ENCODE data around the gene CDPF1.

The CDPF1 gene

DNA sequence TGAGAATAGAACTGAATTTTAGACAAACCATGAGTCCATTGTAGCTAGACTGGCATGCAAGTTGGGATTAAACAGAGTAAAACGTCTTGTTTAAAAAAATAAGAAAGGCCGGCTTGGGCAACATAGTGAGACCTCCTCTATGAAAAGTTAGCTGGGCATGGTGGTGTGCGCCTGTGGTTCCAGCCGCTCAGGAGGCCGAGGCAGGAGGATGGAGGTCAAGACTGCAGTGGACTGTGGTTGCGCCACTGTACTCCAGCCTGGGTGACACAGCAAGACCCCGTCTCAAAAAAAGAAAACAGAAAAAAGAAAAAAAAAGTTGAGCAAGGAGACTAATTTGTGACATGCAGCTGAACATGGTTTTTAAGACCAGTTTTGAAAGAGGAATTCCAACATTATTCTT lies 23.5 kb downstream of the CDPF1 start:
- H3K36me3 ChIP-seq (ENCODE audit: insufficient read depth, low read length), result no peaks in the 10 kb centered on the region
- H3K27ac ChIP-seq, result no peak overlapping the region
- H3K4me3 ChIP-seq, result no peak overlapping the region
- H3K9me3 ChIP-seq (ENCODE audit: low read depth, low read length), result no peaks in the 10 kb centered on the region
- no peak for DNase-seq (ENCODE audit: low read depth, low spot score)
- no peak overlapping the region for H3K9ac ChIP-seq (ENCODE audit: insufficient read length)
- TF ChIP-seq POLR2AphosphoS5 (IDR thresholded peaks at IDR 0.05; ENCODE audit: borderline replicate concordance, low read depth, low read length) (no peak), EZH2 (IDR thresholded peaks at IDR 0.05) (no peak), FOXP2 (optimal IDR thresholded peaks at IDR 0.05; ENCODE audit: control extremely low read depth, extremely low read length, insufficient read depth) (no peak)

DNA sequence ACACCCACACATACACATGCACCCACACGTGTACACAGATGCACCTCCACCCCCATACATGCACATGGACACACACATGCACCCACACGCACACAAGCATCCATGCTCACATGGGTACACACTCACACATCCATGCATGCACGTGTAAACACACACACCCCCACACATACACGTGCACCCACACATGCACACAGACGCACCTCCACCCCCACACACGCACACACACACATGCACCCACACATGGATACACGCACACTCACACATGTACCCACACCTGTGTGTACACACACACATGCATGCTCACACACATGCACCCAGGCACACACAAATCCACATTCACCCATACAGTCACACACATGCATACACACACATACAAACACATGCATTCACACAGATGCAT lies 24.5 kb downstream of the CDPF1 start:
- Histone ChIP-seq H3K36me3 (ENCODE audit: insufficient read depth, low read length) (no peaks in the 10 kb centered on the region), H3K27ac (no peak overlapping the region), H3K9me3 (ENCODE audit: low read depth, low read length) (no peaks in the 10 kb centered on the region), H3K9ac (ENCODE audit: insufficient read length) (no peak overlapping the region), H3K4me3 (no peak overlapping the region)
- no peak for DNase-seq (ENCODE audit: low read depth, low spot score)
- TF ChIP-seq FOXP2 (optimal IDR thresholded peaks at IDR 0.05; ENCODE audit: control extremely low read depth, extremely low read length, insufficient read depth), result no peak
- no peak for TF ChIP-seq POLR2AphosphoS5 (IDR thresholded peaks at IDR 0.05; ENCODE audit: borderline replicate concordance, low read depth, low read length)
- TF ChIP-seq EZH2 (IDR thresholded peaks at IDR 0.05), result no peak

DNA sequence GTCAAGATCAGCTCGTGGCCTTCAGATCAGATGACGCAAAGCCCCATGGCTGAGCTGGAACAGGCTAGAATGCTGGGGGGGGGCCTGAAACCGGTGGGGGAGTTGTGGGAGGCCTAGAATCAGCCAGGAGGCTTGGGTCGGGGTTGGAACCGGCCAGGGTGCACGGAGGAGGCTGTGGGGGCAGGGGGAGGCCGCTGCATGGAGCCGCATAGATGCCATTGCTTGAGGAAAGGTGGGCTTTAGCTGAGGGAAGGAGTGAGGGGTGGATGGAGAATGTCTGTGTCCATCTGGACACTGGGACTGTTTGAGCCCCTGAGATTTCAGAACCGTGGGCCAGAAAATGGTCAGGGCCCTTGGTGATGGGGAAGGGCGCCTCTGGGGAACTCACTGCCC lies 25.2 kb downstream of the CDPF1 start:
- Histone ChIP-seq H3K9me3 (ENCODE audit: low read depth, low read length) (no peaks in the 10 kb centered on the region), H3K27ac (no peak overlapping the region), H3K36me3 (ENCODE audit: insufficient read depth, low read length) (no peaks in the 10 kb centered on the region), H3K9ac (ENCODE audit: insufficient read length) (no peak overlapping the region), H3K4me3 (no peak overlapping the region)
- DNase-seq (ENCODE audit: low read depth, low spot score), result no peak
- TF ChIP-seq POLR2AphosphoS5 (IDR thresholded peaks at IDR 0.05; ENCODE audit: borderline replicate concordance, low read depth, low read length), result no peak
- TF ChIP-seq EZH2 (IDR thresholded peaks at IDR 0.05), result no peak
- TF ChIP-seq FOXP2 (optimal IDR thresholded peaks at IDR 0.05; ENCODE audit: control extremely low read depth, extremely low read length, insufficient read depth), result no peak

DNA sequence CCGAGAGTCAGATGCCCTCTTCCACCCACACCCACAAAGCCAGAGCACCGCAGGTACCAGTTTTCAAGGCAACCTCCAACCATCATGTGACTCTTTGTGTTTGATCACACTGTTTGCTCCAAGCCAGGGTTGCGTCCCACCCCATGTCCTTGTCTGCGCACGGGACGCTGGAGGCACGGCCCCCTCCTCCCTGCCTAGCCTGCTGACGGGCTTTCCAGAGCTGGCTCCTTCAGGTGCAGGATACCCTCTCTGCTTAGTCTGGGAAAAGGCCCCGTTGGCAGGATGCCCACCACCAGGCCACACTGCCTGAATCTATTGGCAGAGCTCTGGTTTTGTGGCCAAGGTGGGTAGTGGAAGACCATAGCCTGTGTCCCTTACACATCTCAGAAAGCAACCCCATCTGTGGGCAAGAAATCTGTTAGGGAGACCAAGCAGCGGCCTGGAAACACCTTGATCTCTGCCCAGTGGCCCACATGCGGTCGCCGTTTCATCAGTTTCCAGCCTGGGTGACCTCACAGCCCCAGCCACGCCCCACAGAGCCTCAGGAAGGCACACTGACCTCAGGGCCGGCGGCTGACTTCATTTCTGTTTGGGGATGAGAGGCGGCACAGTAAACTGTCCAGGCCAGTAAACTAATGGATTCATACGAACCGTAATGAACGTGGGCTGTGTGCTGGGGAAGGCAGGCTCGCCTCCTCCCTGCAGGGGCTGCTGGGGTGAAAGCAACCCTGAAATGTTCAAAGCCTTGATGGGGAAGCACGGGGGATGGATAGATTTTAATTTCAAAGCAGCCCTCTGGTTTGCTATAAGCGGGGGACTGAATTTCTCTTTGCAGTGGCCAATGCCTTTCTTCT lies 25.8 kb downstream of the CDPF1 start:
- Histone ChIP-seq H3K4me3 (no peak overlapping the region), H3K27ac (no peak overlapping the region), H3K36me3 (ENCODE audit: insufficient read depth, low read length) (no peaks in the 10 kb centered on the region)

DNA sequence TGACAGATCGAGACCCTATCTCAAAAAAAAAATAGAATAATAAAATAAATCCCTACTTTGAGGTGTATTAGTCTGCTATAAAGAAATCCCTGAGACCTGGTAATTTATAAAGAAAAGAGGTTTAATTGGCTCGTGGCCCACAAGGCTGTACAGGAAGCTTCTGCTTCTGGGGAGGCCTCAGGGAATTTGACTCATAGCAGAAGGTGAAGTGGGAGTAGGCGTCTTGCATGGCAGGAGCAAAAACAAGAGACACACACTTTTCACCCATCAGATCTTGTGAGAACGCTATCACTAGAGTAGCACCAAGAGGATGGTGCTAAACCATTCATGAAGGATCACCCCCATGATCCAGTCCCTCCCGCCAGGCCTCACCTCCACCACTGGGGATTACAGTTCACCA lies 29.2 kb downstream of the CDPF1 start:
- no peaks in the 10 kb centered on the region for H3K36me3 ChIP-seq (ENCODE audit: insufficient read depth, low read length)
- no peaks in the 10 kb centered on the region for H3K9me3 ChIP-seq (ENCODE audit: low read depth, low read length)
- no peak overlapping the region for H3K4me3 ChIP-seq
- no peak for DNase-seq (ENCODE audit: low read depth, low spot score)
- no peak overlapping the region for H3K9ac ChIP-seq (ENCODE audit: insufficient read length)
- TF ChIP-seq EZH2 (IDR thresholded peaks at IDR 0.05) (no peak), POLR2AphosphoS5 (IDR thresholded peaks at IDR 0.05; ENCODE audit: borderline replicate concordance, low read depth, low read length) (no peak), FOXP2 (optimal IDR thresholded peaks at IDR 0.05; ENCODE audit: control extremely low read depth, extremely low read length, insufficient read depth) (no peak)
- no peak overlapping the region for H3K27ac ChIP-seq

More for the DNA sequence above, 25.8 kb downstream of the CDPF1 start:
- Histone ChIP-seq H3K9ac (ENCODE audit: insufficient read length) (no peak overlapping the region), H3K9me3 (ENCODE audit: low read depth, low read length) (no peaks in the 10 kb centered on the region)
- TF ChIP-seq POLR2AphosphoS5 (IDR thresholded peaks at IDR 0.05; ENCODE audit: borderline replicate concordance, low read depth, low read length) (no peak), EZH2 (IDR thresholded peaks at IDR 0.05) (no peak), FOXP2 (optimal IDR thresholded peaks at IDR 0.05; ENCODE audit: control extremely low read depth, extremely low read length, insufficient read depth) (no peak)
- no peak for DNase-seq (ENCODE audit: low read depth, low spot score)

DNA sequence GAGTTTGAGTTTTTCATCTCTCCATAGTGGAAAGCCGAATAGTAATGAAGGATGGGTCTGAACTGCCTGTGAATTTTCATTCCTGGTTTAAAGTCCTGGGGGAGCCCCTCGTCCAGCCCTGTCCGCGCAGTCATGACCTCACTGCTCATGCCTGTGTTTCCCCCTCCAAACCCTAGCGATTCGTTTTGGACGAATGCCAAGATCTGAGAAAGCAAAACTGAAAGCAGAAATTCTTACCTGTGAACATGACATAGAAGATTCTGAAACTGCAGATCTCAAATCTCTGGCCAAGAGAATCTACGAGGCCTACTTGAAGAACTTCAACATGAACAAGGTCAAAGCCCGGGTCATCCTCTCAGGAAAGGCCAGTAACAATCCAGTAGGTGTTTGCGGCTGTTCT lies 30.5 kb downstream of the CDPF1 start:
- no peak for DNase-seq (ENCODE audit: low read depth, low spot score)
- no peak overlapping the region for H3K4me3 ChIP-seq
- no peaks in the 10 kb centered on the region for H3K9me3 ChIP-seq (ENCODE audit: low read depth, low read length)
- no peaks in the 10 kb centered on the region for H3K36me3 ChIP-seq (ENCODE audit: insufficient read depth, low read length)
- no peak overlapping the region for H3K27ac ChIP-seq
- no peak for TF ChIP-seq EZH2 (IDR thresholded peaks at IDR 0.05)
- TF ChIP-seq POLR2AphosphoS5 (IDR thresholded peaks at IDR 0.05; ENCODE audit: borderline replicate concordance, low read depth, low read length), result no peak
- no peak for TF ChIP-seq FOXP2 (optimal IDR thresholded peaks at IDR 0.05; ENCODE audit: control extremely low read depth, extremely low read length, insufficient read depth)
- H3K9ac ChIP-seq (ENCODE audit: insufficient read length), result no peak overlapping the region

DNA sequence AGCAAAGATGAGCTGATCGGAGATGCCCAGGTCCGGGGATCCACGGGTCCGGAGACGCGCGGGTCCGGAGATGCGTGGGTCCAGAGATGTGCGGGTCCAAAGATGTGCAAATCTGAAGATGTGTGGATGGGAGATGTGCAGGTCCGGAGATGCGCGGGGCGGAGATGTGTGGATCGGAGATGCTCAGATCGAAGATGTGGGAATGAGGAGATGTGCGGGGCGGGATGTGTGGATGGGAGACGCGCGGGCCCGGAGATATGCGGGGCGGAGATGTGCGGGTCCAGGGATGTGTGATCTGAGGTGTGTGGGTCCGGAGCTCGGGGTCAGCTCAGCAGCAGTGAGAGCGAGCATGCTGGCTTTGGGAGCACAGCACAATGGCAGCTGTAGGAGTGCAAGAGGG lies 35.5 kb downstream of the CDPF1 start:
- Histone ChIP-seq H3K36me3 (ENCODE audit: insufficient read depth, low read length) (no peaks in the 10 kb centered on the region), H3K9ac (ENCODE audit: insufficient read length) (no peak overlapping the region), H3K4me3 (no peak overlapping the region), H3K9me3 (ENCODE audit: low read depth, low read length) (no peaks in the 10 kb centered on the region), H3K27ac (no peak overlapping the region)
- DNase-seq (ENCODE audit: low read depth, low spot score), result no peak
- TF ChIP-seq FOXP2 (optimal IDR thresholded peaks at IDR 0.05; ENCODE audit: control extremely low read depth, extremely low read length, insufficient read depth) (no peak), EZH2 (IDR thresholded peaks at IDR 0.05) (no peak)

DNA sequence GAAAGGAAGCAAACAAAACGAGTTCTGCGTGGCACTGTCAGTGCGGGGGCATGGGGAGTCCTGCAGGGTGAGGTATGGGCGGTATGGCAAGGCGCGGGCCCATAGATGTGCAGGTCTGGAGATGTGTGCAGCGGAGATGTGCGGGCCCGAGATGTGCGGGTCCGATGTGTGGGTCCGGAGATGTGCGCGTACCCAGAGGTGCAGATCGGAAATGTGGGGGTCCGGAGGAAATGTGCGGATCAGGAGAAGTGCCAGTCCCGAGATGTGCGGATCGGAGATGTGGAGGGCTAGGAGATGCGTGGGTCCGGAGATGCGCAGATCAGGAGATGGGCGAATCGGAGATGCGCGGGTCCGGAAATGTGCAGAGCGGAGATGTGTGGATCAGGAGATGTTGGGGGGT lies 35.9 kb downstream of the CDPF1 start:
- H3K9me3 ChIP-seq (ENCODE audit: low read depth, low read length), result no peaks in the 10 kb centered on the region
- no peak for DNase-seq (ENCODE audit: low read depth, low spot score)
- no peak overlapping the region for H3K4me3 ChIP-seq
- no peaks in the 10 kb centered on the region for H3K36me3 ChIP-seq (ENCODE audit: insufficient read depth, low read length)
- H3K9ac ChIP-seq (ENCODE audit: insufficient read length), result no peak overlapping the region
- TF ChIP-seq EZH2 (IDR thresholded peaks at IDR 0.05) (no peak), POLR2AphosphoS5 (IDR thresholded peaks at IDR 0.05; ENCODE audit: borderline replicate concordance, low read depth, low read length) (no peak), FOXP2 (optimal IDR thresholded peaks at IDR 0.05; ENCODE audit: control extremely low read depth, extremely low read length, insufficient read depth) (no peak)
- no peak overlapping the region for H3K27ac ChIP-seq

DNA sequence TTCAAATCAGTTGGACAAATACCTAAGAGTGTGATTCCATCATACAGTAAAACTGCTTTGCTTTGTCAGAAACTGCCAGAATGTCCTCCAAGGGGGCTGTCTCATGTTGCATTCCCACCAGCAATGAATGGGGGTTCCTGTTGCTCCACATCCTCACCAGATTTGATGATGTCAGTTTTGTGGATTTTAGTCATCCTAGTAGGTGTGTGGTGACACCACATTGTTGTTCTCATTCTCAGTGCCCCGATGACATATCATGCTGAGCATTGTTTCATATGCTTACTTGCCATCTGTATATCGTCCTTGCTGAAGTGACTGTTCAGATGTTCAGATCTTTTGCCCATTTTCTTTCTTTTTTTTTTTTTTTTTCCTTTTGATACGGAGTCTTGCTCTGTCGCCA lies 37.0 kb downstream of the CDPF1 start:
- Histone ChIP-seq H3K36me3 (ENCODE audit: insufficient read depth, low read length) (no peaks in the 10 kb centered on the region), H3K4me3 (no peak overlapping the region), H3K9me3 (ENCODE audit: low read depth, low read length) (no peaks in the 10 kb centered on the region), H3K27ac (no peak overlapping the region), H3K9ac (ENCODE audit: insufficient read length) (no peak overlapping the region)
- no peak for TF ChIP-seq FOXP2 (optimal IDR thresholded peaks at IDR 0.05; ENCODE audit: control extremely low read depth, extremely low read length, insufficient read depth)
- no peak for TF ChIP-seq POLR2AphosphoS5 (IDR thresholded peaks at IDR 0.05; ENCODE audit: borderline replicate concordance, low read depth, low read length)
- no peak for TF ChIP-seq EZH2 (IDR thresholded peaks at IDR 0.05)
- no peak for DNase-seq (ENCODE audit: low read depth, low spot score)
